Tibial artery (tissue), 4 donors: Measurements from ENCODE around the gene JCAD.
A peak's percentile ranks its signal among the peaks of the same experiment; 100 is the strongest.
"Not testable (repeated sequence)": the region's sequence is repeated elsewhere in the genome, so short reads cannot be mapped to it uniquely, and the experiment has no call there.

Source experiments
- DNase-seq, 2 donors: peaks; one replicate each; pipeline ENCODE4 v3.0.0-alpha.2; 2019
- H3K27ac ChIP-seq, 2 donors: fragments of 200-600 bp; sonication (generic) in 1 of 2; 1 replicate in 1 of 2; 2 replicates in 1 of 2; pipeline ENCODE4 v1.5.1; 2018 to 2019; ENCODE audit warnings: mild to moderate bottlenecking in 1 of 2
- H3K27me3 ChIP-seq, 2 donors: fragments of 200-600 bp; sonication (generic) in 1 of 2; one replicate each; pipeline versions ENCODE4 v1.5.1 to v1.6.0; 2016 to 2019
- H3K36me3 ChIP-seq, 3 donors: fragments of 200-600 bp; sonication (generic) in 2 of 3; one replicate each; pipeline ENCODE4 v1.5.1; 2016 to 2019; ENCODE audit warnings: mild to moderate bottlenecking in 2 of 3
- H3K4me1 ChIP-seq, 4 donors: fragments of 200-600 bp; sonication (generic) in 2 of 4; 1 replicate in 3 of 4; 2 replicates in 1 of 4; pipeline ENCODE4 v1.5.1; 2016 to 2019
- H3K4me3 ChIP-seq, 2 donors: fragments of 200-600 bp; sonication (generic) in 1 of 2; 1 replicate in 1 of 2; 2 replicates in 1 of 2; pipeline ENCODE4 v1.5.1; 2018 to 2019; ENCODE audit warnings: mild to moderate bottlenecking in 2 of 2
- H3K9me3 ChIP-seq, 3 donors: fragments of 200-600 bp; sonication (generic) in 1 of 3; one replicate each; pipeline ENCODE4 v1.5.1; 2016 to 2019
- intact Hi-C: fragments of 100-400 bp; cut with DNase I; formaldehyde crosslinking; loops from one replicate; pipeline ENCODE4 v1.15.0; 2023; ENCODE audit warnings: low total_unique reads
- TF ChIP-seq, protein P1 (sequence below), 2 experiments: fragments of 200-600 bp in 1 of 2; fragments of 450-650 bp in 1 of 2; IDR thresholded peaks; one replicate each; pipeline ENCODE4 v1.5.1; 2017 to 2019; ENCODE audit warnings: antibody characterized with exemption in 2 of 2, mild to moderate bottlenecking in 1 of 2, moderate library complexity in 1 of 2

The JCAD gene, protein sequence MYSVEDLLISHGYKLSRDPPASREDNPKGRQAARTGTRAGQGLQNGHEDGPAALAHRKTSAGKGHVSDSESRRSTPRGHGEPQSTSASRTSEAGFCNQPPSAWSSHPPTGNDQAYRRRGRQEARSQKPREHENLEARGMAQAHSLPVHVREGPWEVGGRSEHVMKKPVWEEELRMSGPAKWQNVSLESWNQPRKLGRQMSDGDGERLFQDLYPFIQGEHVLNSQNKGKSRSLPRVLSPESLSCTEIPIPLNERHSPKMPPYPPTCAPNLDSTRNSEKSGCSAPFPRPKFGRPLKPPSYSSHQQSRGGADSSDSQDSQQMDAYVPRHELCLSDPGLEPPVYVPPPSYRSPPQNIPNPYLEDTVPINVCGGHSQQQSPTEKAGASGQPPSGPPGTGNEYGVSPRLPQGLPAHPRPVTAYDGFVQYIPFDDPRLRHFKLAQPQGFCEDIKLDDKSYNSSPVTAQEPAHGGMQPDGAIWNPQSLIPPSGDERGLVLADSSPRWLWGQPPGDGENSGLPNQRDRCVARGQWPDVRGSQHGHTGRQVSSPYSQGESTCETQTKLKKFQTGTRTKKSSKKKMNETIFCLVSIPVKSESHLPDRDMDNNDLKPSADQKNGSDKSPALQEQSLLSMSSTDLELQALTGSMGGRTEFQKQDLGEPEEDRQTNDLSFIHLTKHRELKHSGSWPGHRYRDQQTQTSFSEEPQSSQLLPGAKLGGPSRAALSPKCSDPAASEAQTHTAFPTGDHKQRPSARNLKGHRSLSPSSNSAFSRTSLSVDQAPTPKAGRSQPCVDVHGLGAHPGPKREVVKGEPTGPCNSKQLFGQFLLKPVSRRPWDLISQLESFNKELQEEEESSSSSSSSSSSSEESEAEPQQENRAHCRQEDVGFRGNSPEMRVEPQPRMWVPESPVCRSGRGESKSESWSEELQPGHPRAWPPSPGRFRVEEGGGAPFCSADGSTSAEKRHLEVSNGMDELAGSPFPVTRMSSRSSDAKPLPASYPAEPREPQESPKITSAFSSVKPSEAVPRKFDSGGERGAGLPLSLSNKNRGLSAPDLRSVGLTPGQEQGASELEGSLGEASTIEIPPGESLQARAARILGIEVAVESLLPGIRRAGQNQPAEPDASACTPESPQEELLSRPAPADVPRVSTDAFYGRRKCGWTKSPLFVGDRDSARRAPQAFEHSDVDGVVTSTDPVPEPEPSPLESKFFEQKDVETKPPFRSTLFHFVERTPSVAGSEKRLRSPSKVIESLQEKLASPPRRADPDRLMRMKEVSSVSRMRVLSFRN (N-terminal part only)

DNA sequence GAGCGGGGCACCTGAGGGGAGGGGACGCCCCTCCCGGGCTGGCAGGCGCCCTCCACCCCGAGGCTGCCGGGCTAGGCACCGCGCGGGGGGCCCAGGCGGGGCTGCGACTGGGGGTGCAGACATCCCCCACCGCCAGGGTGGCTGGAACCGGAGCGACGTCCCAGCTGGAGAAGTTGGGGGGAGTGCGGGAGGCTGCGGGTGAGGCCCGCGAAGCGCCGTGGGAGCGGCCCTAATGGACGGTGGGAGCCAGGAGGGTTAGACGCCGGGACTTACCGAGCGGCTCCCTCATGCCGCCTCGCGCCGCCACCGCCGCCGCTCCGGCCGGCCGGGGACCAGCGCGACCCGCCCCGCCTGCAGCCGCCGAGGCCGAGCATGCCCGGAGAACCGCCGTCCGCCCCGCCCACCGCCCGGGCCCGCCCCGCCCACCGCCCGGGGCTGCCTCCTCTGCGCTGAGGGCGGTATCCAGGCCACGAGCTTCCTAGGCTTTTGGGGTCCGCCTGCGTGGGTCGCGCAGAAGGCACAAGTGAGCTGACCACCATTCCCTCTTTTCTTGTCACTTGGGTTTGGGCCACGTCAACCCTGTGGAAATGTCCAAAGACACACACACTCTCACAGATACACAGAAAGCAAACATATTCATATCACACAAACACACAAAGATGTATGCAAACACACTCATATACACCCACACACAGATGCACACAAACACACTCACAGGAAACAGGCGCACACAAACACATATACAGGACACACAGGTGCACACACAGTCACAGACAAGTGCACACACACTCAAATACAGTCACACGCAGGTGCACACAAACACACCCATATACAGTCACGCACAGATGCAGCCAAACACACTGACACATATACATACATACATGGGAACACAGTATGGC lies at the start of gene JCAD:
TSS of gene JCAD (minus strand) at position 378 of the 899 bp plus-strand sequence. CDS start 11,774 bp downstream, outside the sequence.
- Histone ChIP-seq H3K9me3 (no peaks in the 10 kb centered on the region), H3K4me1 (peaks cover 0 to 41% (median 7%) of the 10 kb centered on the region in 4 donors), H3K27ac (peak within 1 kb of the TSS; percentile 82 to 92), H3K27me3 (no peaks in the 10 kb centered on the region), H3K4me3 (peak within 1 kb of the TSS; percentile 80 to 84), H3K36me3 (no peaks in the 10 kb centered on the region)
- DNase-seq = peak; percentile 74 to 91
- intact Hi-C loops = no loop called here
- TF ChIP-seq, protein P1, sequence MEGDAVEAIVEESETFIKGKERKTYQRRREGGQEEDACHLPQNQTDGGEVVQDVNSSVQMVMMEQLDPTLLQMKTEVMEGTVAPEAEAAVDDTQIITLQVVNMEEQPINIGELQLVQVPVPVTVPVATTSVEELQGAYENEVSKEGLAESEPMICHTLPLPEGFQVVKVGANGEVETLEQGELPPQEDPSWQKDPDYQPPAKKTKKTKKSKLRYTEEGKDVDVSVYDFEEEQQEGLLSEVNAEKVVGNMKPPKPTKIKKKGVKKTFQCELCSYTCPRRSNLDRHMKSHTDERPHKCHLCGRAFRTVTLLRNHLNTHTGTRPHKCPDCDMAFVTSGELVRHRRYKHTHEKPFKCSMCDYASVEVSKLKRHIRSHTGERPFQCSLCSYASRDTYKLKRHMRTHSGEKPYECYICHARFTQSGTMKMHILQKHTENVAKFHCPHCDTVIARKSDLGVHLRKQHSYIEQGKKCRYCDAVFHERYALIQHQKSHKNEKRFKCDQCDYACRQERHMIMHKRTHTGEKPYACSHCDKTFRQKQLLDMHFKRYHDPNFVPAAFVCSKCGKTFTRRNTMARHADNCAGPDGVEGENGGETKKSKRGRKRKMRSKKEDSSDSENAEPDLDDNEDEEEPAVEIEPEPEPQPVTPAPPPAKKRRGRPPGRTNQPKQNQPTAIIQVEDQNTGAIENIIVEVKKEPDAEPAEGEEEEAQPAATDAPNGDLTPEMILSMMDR (IDR thresholded peaks at IDR 0.05) = no peak

DNA sequence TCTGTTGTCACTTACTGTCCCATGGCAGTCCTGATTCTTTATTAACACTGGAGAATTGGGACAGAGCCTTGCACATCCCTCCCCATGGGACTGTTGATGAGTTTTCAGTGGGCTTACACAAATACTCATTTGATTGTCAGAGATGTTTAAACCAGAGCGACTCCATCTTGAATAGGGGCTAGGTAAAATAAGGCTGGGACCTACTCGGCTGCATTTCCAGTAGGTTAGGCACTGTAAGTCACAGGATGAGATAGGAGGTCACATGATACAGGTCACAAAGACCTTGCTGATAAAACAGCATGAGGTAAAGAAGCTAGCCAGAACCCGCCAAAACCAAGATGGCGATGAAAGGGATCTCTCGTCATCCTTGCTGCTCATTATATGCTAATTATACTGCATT lies 47.6 kb upstream of the JCAD start:
- no peak overlapping the region for H3K4me3 ChIP-seq
- no peaks in the 10 kb centered on the region for H3K4me1 ChIP-seq
- no peaks in the 10 kb centered on the region for H3K27me3 ChIP-seq
- H3K36me3 ChIP-seq = no peaks in the 10 kb centered on the region
- intact Hi-C loops = no loop called here
- no peak overlapping the region for H3K27ac ChIP-seq
- TF ChIP-seq, protein P1 (IDR thresholded peaks at IDR 0.05) = no peak
- no peak for DNase-seq
- no peaks in the 10 kb centered on the region for H3K9me3 ChIP-seq

DNA sequence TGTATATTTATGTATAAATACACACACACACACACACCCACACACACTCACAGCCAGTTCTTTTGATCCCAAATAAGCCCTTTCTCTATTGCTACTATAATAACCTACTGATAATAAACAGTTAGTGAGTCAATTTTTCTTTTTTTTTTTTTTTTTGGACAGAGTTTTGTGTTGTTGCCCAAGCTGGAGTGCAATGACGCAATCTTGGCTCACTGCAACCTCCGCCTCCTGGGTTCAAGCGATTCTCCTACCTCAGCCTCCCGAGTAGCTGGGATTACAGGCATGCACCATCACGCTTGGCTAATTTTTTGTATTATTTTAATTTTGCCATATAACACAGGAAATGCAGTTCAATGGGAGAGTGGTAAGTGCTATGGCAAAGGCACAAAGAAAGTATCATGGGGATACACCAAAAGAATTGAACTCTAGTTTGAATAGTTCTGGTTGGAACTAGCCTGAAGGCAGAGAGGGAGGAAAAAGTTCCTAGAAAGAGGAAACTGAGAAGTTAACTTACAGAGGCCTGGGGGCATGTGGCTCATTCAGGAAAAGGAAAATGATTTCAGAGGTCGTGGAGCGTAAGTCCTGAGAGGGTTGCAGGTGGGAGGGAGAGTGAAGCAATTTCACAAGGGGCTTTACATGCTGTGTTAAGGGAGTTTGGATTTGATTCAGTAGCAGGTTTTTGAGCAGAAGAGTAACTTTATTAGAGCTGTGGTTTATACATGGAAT lies 44.4 kb upstream of the JCAD start:
- Histone ChIP-seq H3K27me3 (no peaks in the 10 kb centered on the region), H3K4me1 (no peaks in the 10 kb centered on the region), H3K4me3 (no peak overlapping the region), H3K36me3 (no peaks in the 10 kb centered on the region), H3K27ac (no peak overlapping the region), H3K9me3 (no peaks in the 10 kb centered on the region)
- DNase-seq = no peak
- intact Hi-C loops = no loop called here
- TF ChIP-seq, protein P1 (IDR thresholded peaks at IDR 0.05) = no peak

DNA sequence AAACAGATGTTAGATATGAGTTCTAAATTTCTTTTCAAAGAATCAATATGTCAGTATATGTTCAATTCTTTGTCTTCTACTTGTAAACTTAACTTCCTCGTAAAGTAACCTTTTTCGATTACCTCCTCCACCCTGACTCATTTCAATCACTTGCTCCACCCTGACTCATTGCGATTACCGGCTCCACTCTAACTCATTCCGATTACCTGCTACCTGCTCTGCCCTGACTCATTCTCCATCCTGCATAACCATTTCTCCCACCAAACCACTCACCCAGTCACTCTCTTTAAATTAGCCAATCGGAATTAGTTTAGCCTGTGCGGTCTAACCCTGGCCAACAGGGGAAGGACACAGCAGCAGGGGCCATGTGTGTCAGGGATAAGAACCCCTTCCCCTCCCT lies 40.3 kb upstream of the JCAD start:
- H3K4me3 ChIP-seq, intact Hi-C loops, H3K36me3 ChIP-seq, H3K27me3 ChIP-seq, DNase-seq, H3K9me3 ChIP-seq, H3K27ac ChIP-seq, H3K4me1 ChIP-seq: not testable (repeated sequence)

DNA sequence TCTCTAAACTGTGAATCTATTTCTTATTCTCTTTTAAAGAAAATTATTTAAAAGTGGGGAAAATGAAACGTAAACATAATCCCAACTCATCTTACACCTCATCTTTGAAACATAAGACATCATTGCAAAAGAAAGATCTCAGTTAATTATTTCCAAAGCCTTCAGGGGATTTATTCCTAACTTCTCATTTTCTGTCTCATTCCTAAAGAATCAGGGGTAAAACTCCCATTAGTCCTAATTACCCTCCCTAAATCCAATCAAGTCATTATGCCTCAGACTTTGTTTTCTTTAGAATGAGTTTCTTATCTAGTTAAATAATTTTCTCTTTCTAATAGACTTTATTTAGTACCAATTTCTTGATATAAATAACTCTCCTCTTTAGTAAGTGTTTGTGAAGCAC lies 39.7 kb upstream of the JCAD start:
- intact Hi-C loops = no loop called here
- no peaks in the 10 kb centered on the region for H3K4me1 ChIP-seq
- DNase-seq = no peak
- H3K36me3 ChIP-seq = no peaks in the 10 kb centered on the region
- no peaks in the 10 kb centered on the region for H3K9me3 ChIP-seq
- TF ChIP-seq, protein P1 (IDR thresholded peaks at IDR 0.05) = no peak
- H3K27me3 ChIP-seq = no peaks in the 10 kb centered on the region
- H3K27ac ChIP-seq = no peak overlapping the region
- H3K4me3 ChIP-seq = no peak overlapping the region
